Mesodermal cell (in vitro differentiated cells): ENCODE measurements around the gene HBA1.
"Not testable (repeated sequence)": the region's sequence is repeated elsewhere in the genome, so short reads cannot be mapped to it uniquely, and the experiment has no call there.

ENCODE experiments used
- H3K27ac ChIP-seq: 2 replicates; pipeline ENCODE4 v1.7.0; 2013; ENCODE audit warnings: mild to moderate bottlenecking, low read depth, low read length, moderate library complexity; ENCODE audit not compliant: severe bottlenecking
- H3K36me3 ChIP-seq: 2 replicates; pipeline ENCODE4 v1.7.1; 2013; ENCODE audit warnings: mild to moderate bottlenecking, low read length, moderate library complexity; ENCODE audit not compliant: control insufficient read depth, insufficient read depth
- H3K4me1 ChIP-seq: one replicate; pipeline ENCODE4 v1.7.1; 2013; ENCODE audit warnings: mild to moderate bottlenecking, low read length; ENCODE audit not compliant: insufficient read depth, control insufficient read depth, poor library complexity, severe bottlenecking
- H3K4me3 ChIP-seq: 2 replicates; pipeline ENCODE4 v1.7.0; 2013; ENCODE audit warnings: low read length, control low read depth, mild to moderate bottlenecking; ENCODE audit not compliant: insufficient read depth, poor library complexity, severe bottlenecking; ENCODE audit errors: extremely low read depth
- H3K9me3 ChIP-seq: 2 replicates; pipeline ENCODE4 v1.7.1; 2013; ENCODE audit warnings: mild to moderate bottlenecking, low read length, moderate library complexity; ENCODE audit not compliant: control insufficient read depth
- WGBS, 2 experiments: methylation state at CpG; one replicate each; pipeline ENCODE4 v1.1.5; 2013; ENCODE audit warnings: missing lambda C conversion rate in 2 of 2; ENCODE audit not compliant: insufficient coverage in 2 of 2; 5-methylcytosine and 5-hydroxymethylcytosine counted together

The HBA1 gene

DNA sequence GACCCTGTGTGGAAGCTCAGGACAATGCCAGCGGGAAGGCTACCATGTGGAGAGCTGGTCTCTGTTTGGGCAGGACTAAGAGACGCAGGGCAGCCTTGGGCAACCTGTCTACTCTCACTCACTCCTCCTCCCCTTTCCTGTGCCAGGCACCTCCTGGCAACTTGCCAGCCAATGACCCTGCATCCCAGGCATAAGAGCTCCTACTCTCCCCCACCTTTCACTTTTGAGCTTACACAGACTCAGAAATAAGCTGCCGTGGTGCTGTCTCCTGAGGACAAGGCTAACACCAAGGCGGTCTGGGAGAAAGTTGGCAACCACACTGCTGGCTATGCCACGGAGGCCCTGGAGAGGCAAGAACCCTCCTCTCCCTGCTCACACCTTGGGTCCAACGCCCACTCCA, 8.1 kb upstream of the HBA1 start:
- Histone ChIP-seq H3K4me3 (no peak overlapping the region), H3K36me3 (no peaks in the 10 kb centered on the region), H3K27ac (no peak overlapping the region), H3K4me1 (peaks cover 11% of the 10 kb centered on the region), H3K9me3 (no peaks in the 10 kb centered on the region)
- WGBS, 2 experiments, result 78 to 89% methylated on average over 3 to 6 of the region's 6 CpGs

GRCh38 chr16:169014-169413, 7.5 kb upstream of the HBA1 start:
- Histone ChIP-seq H3K4me1 (peaks cover 11% of the 10 kb centered on the region), H3K27ac (no peak overlapping the region), H3K36me3 (no peaks in the 10 kb centered on the region), H3K9me3 (no peaks in the 10 kb centered on the region), H3K4me3 (no peak overlapping the region)
- 56 to 69% methylated on average over 3 of the region's 3 CpGs for WGBS, 2 experiments

DNA sequence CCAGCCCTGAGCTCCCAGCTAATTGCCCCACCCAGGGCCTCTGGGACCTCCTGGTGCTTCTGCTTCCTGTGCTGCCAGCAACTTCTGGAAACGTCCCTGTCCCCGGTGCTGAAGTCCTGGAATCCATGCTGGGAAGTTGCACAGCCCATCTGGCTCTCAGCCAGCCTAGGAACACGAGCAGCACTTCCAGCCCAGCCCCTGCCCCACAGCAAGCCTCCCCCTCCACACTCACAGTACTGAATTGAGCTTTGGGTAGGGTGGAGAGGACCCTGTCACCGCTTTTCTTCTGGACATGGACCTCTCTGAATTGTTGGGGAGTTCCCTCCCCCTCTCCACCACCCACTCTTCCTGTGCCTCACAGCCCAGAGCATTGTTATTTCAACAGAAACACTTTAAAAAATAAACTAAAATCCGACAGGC, 6.4 kb upstream of the HBA1 start:
- H3K4me1 ChIP-seq, result peaks cover 11% of the 10 kb centered on the region
- H3K9me3 ChIP-seq, H3K27ac ChIP-seq, H3K4me3 ChIP-seq, H3K36me3 ChIP-seq: not testable (repeated sequence)
- WGBS, 2 experiments, result 0% methylated on average over 3 of the region's 5 CpGs; no CpG with 5 or more reads in 1 of the 2 experiments

- WGBS, 2 experiments, result 100% methylated on average over 1 of the region's 1 CpG; no CpG with 5 or more reads in 1 of the 2 experiments
- no peaks in the 10 kb centered on the region for H3K9me3 ChIP-seq
- peaks cover 8% of the 10 kb centered on the region for H3K4me1 ChIP-seq
- no peak overlapping the region for H3K27ac ChIP-seq
- no peaks in the 10 kb centered on the region for H3K36me3 ChIP-seq
- H3K4me3 ChIP-seq, result no peak overlapping the region
Measured at GRCh38 chr16:170788-171187, 5.7 kb upstream of the HBA1 start.

- not testable (repeated sequence) for H3K4me3 ChIP-seq, H3K9me3 ChIP-seq
- no CpG with 5 or more reads among the region's 74 CpGs for WGBS, 2 experiments
Measured at GRCh38 chr16:172374-172941, 4.0 kb upstream of the HBA1 start, which contains the start of gene HBA2. Gene HBA2, plus strand, starts transcription at chr16:172876. Its CDS starts 37 bp downstream, at chr16:172913.

DNA sequence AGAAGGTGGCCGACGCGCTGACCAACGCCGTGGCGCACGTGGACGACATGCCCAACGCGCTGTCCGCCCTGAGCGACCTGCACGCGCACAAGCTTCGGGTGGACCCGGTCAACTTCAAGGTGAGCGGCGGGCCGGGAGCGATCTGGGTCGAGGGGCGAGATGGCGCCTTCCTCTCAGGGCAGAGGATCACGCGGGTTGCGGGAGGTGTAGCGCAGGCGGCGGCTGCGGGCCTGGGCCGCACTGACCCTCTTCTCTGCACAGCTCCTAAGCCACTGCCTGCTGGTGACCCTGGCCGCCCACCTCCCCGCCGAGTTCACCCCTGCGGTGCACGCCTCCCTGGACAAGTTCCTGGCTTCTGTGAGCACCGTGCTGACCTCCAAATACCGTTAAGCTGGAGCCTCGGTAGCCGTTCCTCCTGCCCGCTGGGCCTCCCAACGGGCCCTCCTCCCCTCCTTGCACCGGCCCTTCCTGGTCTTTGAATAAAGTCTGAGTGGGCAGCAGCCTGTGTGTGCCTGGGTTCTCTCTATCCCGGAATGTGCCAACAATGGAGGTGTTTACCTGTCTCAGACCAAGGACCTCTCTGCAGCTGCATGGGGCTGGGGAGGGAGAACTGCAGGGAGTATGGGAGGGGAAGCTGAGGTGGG, 3.1 kb upstream of the HBA1 start:
- 10 to 14% methylated on average over 8 to 24 of the region's 44 CpGs for WGBS, 2 experiments
- H3K9me3 ChIP-seq, H3K4me3 ChIP-seq, H3K36me3 ChIP-seq, H3K4me1 ChIP-seq, H3K27ac ChIP-seq: not testable (repeated sequence)

More at GRCh38 chr16:172374-172941, 4.0 kb upstream of the HBA1 start, which contains the start of gene HBA2:
- H3K27ac ChIP-seq, H3K36me3 ChIP-seq, H3K4me1 ChIP-seq: not testable (repeated sequence)

GRCh38 chr16:173928-174769, 2.3 kb upstream of the HBA1 start:
- H3K36me3 ChIP-seq, H3K9me3 ChIP-seq, H3K4me1 ChIP-seq, H3K4me3 ChIP-seq, H3K27ac ChIP-seq: not testable (repeated sequence)
- WGBS, 2 experiments, result 0 to 55% methylated on average over 2 to 4 of the region's 13 CpGs

- H3K36me3 ChIP-seq, result no peaks in the 10 kb centered on the region
- WGBS, 2 experiments, result 43 to 44% methylated on average over 1 to 2 of the region's 8 CpGs
- H3K27ac ChIP-seq, result no peak overlapping the region
- no peaks in the 10 kb centered on the region for H3K9me3 ChIP-seq
- no peaks in the 10 kb centered on the region for H3K4me1 ChIP-seq
- no peak overlapping the region for H3K4me3 ChIP-seq
Measured at GRCh38 chr16:175011-175949, 1.2 kb upstream of the HBA1 start.

DNA sequence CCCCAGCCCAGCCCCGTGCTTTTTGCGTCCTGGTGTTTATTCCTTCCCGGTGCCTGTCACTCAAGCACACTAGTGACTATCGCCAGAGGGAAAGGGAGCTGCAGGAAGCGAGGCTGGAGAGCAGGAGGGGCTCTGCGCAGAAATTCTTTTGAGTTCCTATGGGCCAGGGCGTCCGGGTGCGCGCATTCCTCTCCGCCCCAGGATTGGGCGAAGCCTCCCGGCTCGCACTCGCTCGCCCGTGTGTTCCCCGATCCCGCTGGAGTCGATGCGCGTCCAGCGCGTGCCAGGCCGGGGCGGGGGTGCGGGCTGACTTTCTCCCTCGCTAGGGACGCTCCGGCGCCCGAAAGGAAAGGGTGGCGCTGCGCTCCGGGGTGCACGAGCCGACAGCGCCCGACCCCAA, 474 bp upstream of the HBA1 start:
- not testable (repeated sequence) for H3K4me1 ChIP-seq, H3K4me3 ChIP-seq, H3K27ac ChIP-seq, H3K36me3 ChIP-seq, H3K9me3 ChIP-seq
- WGBS, 2 experiments, result no CpG with 5 or more reads among the region's 39 CpGs

DNA sequence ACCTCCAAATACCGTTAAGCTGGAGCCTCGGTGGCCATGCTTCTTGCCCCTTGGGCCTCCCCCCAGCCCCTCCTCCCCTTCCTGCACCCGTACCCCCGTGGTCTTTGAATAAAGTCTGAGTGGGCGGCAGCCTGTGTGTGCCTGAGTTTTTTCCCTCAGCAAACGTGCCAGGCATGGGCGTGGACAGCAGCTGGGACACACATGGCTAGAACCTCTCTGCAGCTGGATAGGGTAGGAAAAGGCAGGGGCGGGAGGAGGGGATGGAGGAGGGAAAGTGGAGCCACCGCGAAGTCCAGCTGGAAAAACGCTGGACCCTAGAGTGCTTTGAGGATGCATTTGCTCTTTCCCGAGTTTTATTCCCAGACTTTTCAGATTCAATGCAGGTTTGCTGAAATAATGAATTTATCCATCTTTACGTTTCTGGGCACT, 928 bp downstream of the HBA1 start:
- H3K4me3 ChIP-seq, result no peak overlapping the region
- no peak overlapping the region for H3K27ac ChIP-seq
- no peaks in the 10 kb centered on the region for H3K36me3 ChIP-seq
- no peaks in the 10 kb centered on the region for H3K4me1 ChIP-seq
- H3K9me3 ChIP-seq, result no peaks in the 10 kb centered on the region
- 8 to 16% methylated on average over 7 to 9 of the region's 13 CpGs for WGBS, 2 experiments
